ENCODE measurements around the gene LRRC14B.

GRCh38 chr5:213803-214395 lies 22.6 kb downstream of the LRRC14B start:
- TF ChIP-seq, protein P1, sequence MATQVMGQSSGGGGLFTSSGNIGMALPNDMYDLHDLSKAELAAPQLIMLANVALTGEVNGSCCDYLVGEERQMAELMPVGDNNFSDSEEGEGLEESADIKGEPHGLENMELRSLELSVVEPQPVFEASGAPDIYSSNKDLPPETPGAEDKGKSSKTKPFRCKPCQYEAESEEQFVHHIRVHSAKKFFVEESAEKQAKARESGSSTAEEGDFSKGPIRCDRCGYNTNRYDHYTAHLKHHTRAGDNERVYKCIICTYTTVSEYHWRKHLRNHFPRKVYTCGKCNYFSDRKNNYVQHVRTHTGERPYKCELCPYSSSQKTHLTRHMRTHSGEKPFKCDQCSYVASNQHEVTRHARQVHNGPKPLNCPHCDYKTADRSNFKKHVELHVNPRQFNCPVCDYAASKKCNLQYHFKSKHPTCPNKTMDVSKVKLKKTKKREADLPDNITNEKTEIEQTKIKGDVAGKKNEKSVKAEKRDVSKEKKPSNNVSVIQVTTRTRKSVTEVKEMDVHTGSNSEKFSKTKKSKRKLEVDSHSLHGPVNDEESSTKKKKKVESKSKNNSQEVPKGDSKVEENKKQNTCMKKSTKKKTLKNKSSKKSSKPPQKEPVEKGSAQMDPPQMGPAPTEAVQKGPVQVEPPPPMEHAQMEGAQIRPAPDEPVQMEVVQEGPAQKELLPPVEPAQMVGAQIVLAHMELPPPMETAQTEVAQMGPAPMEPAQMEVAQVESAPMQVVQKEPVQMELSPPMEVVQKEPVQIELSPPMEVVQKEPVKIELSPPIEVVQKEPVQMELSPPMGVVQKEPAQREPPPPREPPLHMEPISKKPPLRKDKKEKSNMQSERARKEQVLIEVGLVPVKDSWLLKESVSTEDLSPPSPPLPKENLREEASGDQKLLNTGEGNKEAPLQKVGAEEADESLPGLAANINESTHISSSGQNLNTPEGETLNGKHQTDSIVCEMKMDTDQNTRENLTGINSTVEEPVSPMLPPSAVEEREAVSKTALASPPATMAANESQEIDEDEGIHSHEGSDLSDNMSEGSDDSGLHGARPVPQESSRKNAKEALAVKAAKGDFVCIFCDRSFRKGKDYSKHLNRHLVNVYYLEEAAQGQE (IDR thresholded peaks at IDR 0.05): no peak
- no peak for TF ChIP-seq RAD21 (IDR thresholded peaks at IDR 0.05)
- TF ChIP-seq, protein P2, sequence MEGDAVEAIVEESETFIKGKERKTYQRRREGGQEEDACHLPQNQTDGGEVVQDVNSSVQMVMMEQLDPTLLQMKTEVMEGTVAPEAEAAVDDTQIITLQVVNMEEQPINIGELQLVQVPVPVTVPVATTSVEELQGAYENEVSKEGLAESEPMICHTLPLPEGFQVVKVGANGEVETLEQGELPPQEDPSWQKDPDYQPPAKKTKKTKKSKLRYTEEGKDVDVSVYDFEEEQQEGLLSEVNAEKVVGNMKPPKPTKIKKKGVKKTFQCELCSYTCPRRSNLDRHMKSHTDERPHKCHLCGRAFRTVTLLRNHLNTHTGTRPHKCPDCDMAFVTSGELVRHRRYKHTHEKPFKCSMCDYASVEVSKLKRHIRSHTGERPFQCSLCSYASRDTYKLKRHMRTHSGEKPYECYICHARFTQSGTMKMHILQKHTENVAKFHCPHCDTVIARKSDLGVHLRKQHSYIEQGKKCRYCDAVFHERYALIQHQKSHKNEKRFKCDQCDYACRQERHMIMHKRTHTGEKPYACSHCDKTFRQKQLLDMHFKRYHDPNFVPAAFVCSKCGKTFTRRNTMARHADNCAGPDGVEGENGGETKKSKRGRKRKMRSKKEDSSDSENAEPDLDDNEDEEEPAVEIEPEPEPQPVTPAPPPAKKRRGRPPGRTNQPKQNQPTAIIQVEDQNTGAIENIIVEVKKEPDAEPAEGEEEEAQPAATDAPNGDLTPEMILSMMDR (IDR thresholded peaks at IDR 0.05; ENCODE audit: low read depth, low read length, missing input control): no peak
- TF ChIP-seq TAF1 (conservative IDR thresholded peaks at IDR 0.05): no peak
- no peak for TF ChIP-seq SP1 (IDR thresholded peaks at IDR 0.05)
- TF ChIP-seq, protein P3, sequence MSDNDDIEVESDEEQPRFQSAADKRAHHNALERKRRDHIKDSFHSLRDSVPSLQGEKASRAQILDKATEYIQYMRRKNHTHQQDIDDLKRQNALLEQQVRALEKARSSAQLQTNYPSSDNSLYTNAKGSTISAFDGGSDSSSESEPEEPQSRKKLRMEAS (IDR thresholded peaks at IDR 0.05): no peak
- no peak for TF ChIP-seq JUND (IDR thresholded peaks at IDR 0.05)
- no peak for TF ChIP-seq FOXA2 (IDR thresholded peaks at IDR 0.05)
- TF ChIP-seq YY1 (IDR thresholded peaks at IDR 0.05): no peak
- no peak for TF ChIP-seq EGR1 (IDR thresholded peaks at IDR 0.05; ENCODE audit: low read depth in 2 of 2)
- TF ChIP-seq ZBTB33 (IDR thresholded peaks at IDR 0.05): no peak
- TF ChIP-seq GABPA (IDR thresholded peaks at IDR 0.05 in 1 of 2, conservative IDR thresholded peaks at IDR 0.05 in 1 of 2): no peak
- TF ChIP-seq, protein P4, sequence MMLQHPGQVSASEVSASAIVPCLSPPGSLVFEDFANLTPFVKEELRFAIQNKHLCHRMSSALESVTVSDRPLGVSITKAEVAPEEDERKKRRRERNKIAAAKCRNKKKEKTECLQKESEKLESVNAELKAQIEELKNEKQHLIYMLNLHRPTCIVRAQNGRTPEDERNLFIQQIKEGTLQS (IDR thresholded peaks at IDR 0.05): no peak

Data from liver (tissue), 3 donors.